Measurements from ENCODE around the gene SMTN. TPM values are rescaled to one million over a fixed set of nuclear protein-coding genes. Genes with fewer than 3 reads are reported as not detected.
A peak's percentile ranks its signal among the peaks of the same experiment; 100 is the strongest.

SMTN gene
- total and polyA plus RNA-seq, 10 of the 15 experiments (the other 5 are each of a cell fraction or from before 2014, with no cell fraction given): 0.92 to 21.9 (median 4.8) TPM

DNA sequence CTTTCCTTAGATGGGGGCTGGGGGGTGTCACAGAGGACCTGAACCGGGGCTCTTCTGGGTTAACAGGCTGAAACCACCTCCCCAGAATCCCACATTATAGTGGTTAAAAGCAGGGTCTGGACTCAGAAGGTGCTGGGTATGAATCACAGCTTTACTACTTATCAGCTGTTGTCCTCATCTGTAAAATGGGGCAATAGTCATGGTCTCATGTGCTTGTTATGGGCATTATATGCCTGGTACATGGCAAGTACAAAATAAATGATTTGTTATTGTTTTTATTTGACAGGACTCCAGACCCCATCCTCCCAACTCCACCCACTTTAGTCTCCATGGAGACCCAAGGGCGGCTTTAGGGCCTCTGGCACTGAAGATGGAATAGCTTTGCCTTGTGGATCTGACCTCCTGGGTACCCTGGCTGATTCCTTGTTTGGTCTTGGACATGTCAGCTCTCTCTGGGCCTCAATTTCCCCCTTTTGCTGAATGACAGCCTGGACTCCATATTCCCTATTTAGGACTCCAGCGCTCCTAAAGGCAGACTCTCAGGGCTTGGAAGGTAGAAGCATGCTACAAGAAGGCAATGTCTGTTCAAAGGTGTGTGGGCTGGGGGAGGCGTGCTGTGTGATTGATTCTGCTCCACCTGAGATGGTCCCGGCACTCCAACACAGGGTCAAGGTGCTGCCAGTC is 812 bp upstream of the SMTN start:
- WGBS (ENCODE audit: insufficient coverage, insufficient replicate concordance, low lambda C conversion rate, missing lambda C conversion rate): 20% methylated on average over 5 of the region's 5 CpGs
- TF ChIP-seq LARP7 (IDR thresholded peaks at IDR 0.05) (peak; percentile 22; the same call in 1 of the 2 replicates), PML (IDR thresholded peaks at IDR 0.05; ENCODE audit: low read length) (no peak)
- ChIA-PET POLR2A (interaction anchor here (0.6 to 1.3 kb wide), 3 partner anchors 111 to 210 kb away, joined by 3 to 5 read pairs (median 3); partner anchors contain the start of gene TUG1), SMC1A (ENCODE audit: uncharacterized antibody, unreplicated experiment) (interaction anchor here (1.1 to 1.4 kb wide), 2 partner anchors 106 to 112 kb away, joined by 3 to 4 read pairs; partner anchors contain the start of genes MORC2 and TUG1), RAD21 (ENCODE audit: unreplicated experiment) (interaction anchor here (0.6 to 1.2 kb wide), 5 partner anchors 27 to 446 kb away, joined by 3 to 6 read pairs (median 4); partner anchors contain the start of genes MORC2, SELENOM and TUG1), CTCF (interaction anchor here (0.6 to 7.9 kb wide), 5 partner anchors 16 to 317 kb away, joined by 3 to 59 read pairs (median 4); no protein-coding TSS in a partner anchor)
- FAIRE-seq (no peak), ATAC-seq (no peak), DNase-seq (ENCODE audit: low read depth, low spot score) (no peak)
- peaks cover 11% of the 10 kb centered on the region for H3K79me2 ChIP-seq (ENCODE audit: control insufficient read depth, insufficient read depth, low read length)
- no peaks in the 10 kb centered on the region for H3K36me3 ChIP-seq (ENCODE audit: control insufficient read depth in 2 of 2, insufficient read depth in 2 of 2, low read length in 1 of 2)
- in situ Hi-C loops (cut with MboI) (loop anchor here (5.0 kb wide), 1 partner anchor 113 kb away; the partner anchor contains the start of genes MORC2 and TUG1), intact Hi-C loops (cut with micrococcal nuclease; ENCODE audit: unreplicated experiment) (loop anchor here (5.0 to 10.0 kb wide), 4 partner anchors 108 to 446 kb away; partner anchors contain the start of genes PIK3IP1 and SLC35E4)
- H3K27me3 ChIP-seq (replicated peaks in 1 of 2; ENCODE audit: control insufficient read depth in 2 of 2, insufficient read depth in 2 of 2, low read length in 1 of 2): no peaks in the 10 kb centered on the region
- no peaks in the 10 kb centered on the region for H3K9me3 ChIP-seq (replicated peaks; ENCODE audit: control insufficient read depth, insufficient read depth, low read length)
- H3K27ac ChIP-seq (ENCODE audit: control insufficient read depth, insufficient read depth): peak overlapping the region; percentile 71; the same call in 1 of the 2 replicates
- H3K4me1 ChIP-seq (ENCODE audit: control insufficient read depth, insufficient read depth, low read length): peaks cover 25% of the 10 kb centered on the region
- H2AFZ ChIP-seq (ENCODE audit: control insufficient read depth, low read depth, low read length): peak overlapping the region; percentile 95
- H3K4me3 ChIP-seq: peak overlapping the region; percentile 80
- H4K20me1 ChIP-seq (ENCODE audit: control insufficient read depth, insufficient read depth): no peaks in the 10 kb centered on the region
- H3K4me2 ChIP-seq (ENCODE audit: control insufficient read depth, insufficient read depth): peak overlapping the region; percentile 98
- H3K9ac ChIP-seq (ENCODE audit: control insufficient read depth, insufficient read depth, low read length): peak overlapping the region; percentile 75; the same call in 1 of the 2 replicates
- no TSS peak for BruUV-seq (replicated peaks)

DNA sequence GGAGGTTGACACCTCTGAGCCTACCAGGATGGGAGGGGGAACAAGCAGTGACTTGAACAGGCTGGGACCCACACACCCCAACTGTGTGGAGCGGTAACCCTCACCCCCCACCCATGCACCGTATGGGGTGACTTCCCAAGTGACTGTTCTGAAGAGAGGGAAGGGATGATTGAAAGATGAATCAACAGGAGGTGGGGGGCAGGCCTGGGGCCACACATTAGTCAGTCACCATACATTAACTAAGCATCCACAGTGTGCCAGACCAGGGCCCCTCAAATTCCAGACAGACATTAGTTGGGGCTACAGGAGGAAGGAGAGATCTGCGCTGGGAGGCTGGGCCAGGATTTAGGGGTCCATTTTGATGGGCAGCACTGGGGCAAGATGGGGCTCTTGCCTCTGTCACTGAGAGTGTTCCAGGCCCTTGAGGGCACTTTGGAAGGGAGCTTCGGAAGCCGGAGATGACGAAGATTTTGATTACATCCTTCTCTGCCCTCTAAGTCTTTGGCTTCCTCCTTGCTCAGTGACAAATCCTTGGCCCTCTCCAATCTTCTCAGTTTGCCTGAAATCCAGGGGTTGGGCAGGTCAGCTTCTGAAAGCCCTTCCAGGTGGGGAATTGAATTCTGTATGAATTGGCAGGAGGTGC is 966 bp downstream of the SMTN start:
- Histone ChIP-seq H2AFZ (ENCODE audit: control insufficient read depth, low read depth, low read length) (no peak overlapping the region), H3K4me2 (ENCODE audit: control insufficient read depth, insufficient read depth) (peak overlapping the region; percentile 98), H3K4me3 (peak overlapping the region; percentile 80), H3K36me3 (ENCODE audit: control insufficient read depth in 2 of 2, insufficient read depth in 2 of 2, low read length in 1 of 2) (no peaks in the 10 kb centered on the region), H3K27ac (ENCODE audit: control insufficient read depth, insufficient read depth) (no peak overlapping the region), H3K9ac (ENCODE audit: control insufficient read depth, insufficient read depth, low read length) (peak overlapping the region; percentile 75), H3K9me3 (replicated peaks; ENCODE audit: control insufficient read depth, insufficient read depth, low read length) (no peaks in the 10 kb centered on the region), H3K79me2 (ENCODE audit: control insufficient read depth, insufficient read depth, low read length) (peaks cover 11% of the 10 kb centered on the region), H3K27me3 (replicated peaks in 1 of 2; ENCODE audit: control insufficient read depth in 2 of 2, insufficient read depth in 2 of 2, low read length in 1 of 2) (no peaks in the 10 kb centered on the region), H4K20me1 (ENCODE audit: control insufficient read depth, insufficient read depth) (no peaks in the 10 kb centered on the region), H3K4me1 (ENCODE audit: control insufficient read depth, insufficient read depth, low read length) (peaks cover 28% of the 10 kb centered on the region)
- WGBS (ENCODE audit: insufficient coverage, insufficient replicate concordance, low lambda C conversion rate, missing lambda C conversion rate): 82% methylated on average over 6 of the region's 6 CpGs
- CTCF ChIA-PET: interaction anchor here (0.6 to 7.9 kb wide), 12 partner anchors 14 to 447 kb away, joined by 3 to 59 read pairs (median 5); partner anchors contain the start of genes MORC2 and TUG1
- in situ Hi-C loops (cut with MboI) (loop anchor here (5.0 kb wide), 1 partner anchor 115 kb away; the partner anchor contains the start of genes MORC2 and TUG1), intact Hi-C loops (cut with micrococcal nuclease; ENCODE audit: unreplicated experiment) (loop anchor here (5.0 to 10.0 kb wide), 4 partner anchors 110 to 447 kb away; partner anchors contain the start of genes PIK3IP1 and SLC35E4)
- ATAC-seq (no peak), FAIRE-seq (no peak), DNase-seq (ENCODE audit: low read depth, low spot score) (no peak)
- BruUV-seq (replicated peaks): no TSS peak
- RAD21 ChIA-PET (ENCODE audit: unreplicated experiment): interaction anchor here (1.1 to 3.8 kb wide), 3 partner anchors 148 to 319 kb away, joined by 3 to 34 read pairs (median 3); no protein-coding TSS in a partner anchor
- no peak for TF ChIP-seq SP1 (IDR thresholded peaks at IDR 0.05; ENCODE audit: low read depth, low read length)
- POLR2A ChIA-PET: interaction anchor here (0.6 to 2.6 kb wide), 3 partner anchors 113 to 414 kb away, joined by 3 to 7 read pairs (median 6); partner anchors contain the start of genes SFI1 and TUG1
- SMC1A ChIA-PET (ENCODE audit: uncharacterized antibody, unreplicated experiment): interaction anchor here (0.9 to 1.7 kb wide), 2 partner anchors 113 to 210 kb away, joined by 3 to 5 read pairs; partner anchors contain the start of genes PIK3IP1 and TUG1
